GM19468 (cell line): ENCODE measurements around the gene ANGPTL7.

Experiments
- ATAC-seq: cut with Tn5 transposase; IDR thresholded peaks from one replicate; pipeline ENCODE4 v1.9.1; 2021; ENCODE audit warnings: mild to moderate bottlenecking, moderate library complexity, moderate number of reproducible peaks; ENCODE audit not compliant: unreplicated experiment; ENCODE audit errors: extremely low read depth

ANGPTL7 gene

DNA sequence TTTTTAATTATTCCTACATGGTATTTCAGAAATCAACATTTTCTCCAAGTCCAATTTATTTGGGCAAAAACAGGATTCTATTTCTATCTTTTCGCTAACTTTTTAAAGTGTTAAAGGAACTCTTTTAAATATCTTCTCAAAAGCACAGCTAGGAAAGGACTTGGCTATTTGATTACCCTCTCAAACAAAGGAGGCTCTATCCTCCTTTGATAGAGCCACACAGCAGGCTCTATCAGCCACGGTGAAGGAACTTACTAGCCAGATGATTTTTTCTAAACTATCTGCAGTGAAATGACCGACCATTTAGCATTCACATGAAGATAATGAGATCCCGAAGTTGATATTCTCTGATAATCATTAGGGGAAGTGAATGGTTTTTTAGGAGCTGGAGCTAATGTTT, 9.1 kb downstream of the ANGPTL7 start:
- no peak for ATAC-seq

- no peak for ATAC-seq
Measured at GRCh38 chr1:11198851-11199594, 9.9 kb downstream of the ANGPTL7 start.

DNA sequence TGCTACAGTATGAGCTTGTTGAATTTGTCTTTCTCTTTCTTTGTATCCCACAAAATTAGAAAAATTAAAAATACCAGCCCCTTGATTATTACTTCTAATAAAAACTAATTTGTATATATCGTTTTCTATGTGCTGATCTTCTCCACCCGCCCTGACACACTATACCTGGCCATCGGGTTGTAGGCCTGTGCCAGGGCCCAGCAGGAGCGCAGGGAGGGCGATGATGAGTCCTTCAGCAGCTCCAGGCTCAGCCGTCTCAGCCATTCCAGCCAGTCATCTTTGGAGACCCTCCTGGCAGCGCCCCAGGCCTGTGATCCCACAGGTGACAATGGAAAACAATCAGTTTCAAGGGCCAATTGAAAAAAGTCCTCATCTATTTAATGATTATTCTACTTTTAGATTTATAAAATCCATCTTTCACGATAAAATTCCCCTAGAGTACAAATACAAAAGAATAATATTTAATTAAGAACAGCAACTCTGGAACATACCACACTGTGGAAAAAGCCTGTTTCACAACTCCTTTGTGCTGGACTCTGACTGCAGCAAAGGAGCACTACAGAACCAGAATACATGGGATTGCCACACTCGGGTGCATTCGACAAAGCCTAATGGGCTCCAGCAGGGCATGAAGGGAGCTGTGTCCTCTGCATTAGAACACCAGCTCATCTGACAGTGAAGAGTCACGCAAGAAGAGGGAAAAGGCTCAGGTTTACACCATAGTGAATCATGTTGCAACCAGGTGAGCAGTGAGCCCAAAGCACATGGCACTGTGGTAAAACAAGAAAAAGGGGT, 15.4 kb downstream of the ANGPTL7 start:
- ATAC-seq = no peak

DNA sequence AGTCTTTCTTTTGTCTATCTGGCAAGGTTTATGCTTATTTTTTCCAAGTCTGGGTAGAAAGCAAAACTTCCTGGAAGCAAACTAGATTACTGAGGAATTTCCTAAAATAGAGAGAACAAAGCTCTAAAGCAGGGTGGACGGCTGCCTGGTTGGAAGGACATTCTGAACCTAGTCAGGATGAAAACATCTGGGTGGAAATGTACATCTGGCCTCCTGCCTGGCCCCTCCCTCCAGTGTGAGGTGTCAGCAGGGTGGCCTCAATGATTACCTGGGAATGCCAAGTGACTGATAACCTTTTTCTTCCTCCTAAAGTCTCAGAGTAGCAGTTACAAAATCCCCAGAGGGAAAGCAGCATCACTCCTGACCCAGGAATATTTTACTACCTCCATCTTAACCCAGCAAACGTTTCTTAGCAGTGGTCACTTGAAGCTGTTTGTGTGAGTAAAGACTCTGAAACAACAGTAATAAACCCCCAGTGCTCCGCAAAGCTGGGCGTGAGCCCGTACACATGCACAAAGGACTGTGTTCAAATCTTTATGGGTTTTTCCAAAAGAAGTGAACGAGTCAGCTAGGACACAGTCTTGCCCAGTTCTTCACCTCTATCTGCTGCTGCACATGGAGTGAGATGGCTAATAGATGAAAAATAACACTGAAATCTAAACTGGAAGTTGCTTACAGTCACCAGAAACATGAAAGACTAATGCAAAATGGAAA, 18.9 kb downstream of the ANGPTL7 start:
- ATAC-seq = no peak

DNA sequence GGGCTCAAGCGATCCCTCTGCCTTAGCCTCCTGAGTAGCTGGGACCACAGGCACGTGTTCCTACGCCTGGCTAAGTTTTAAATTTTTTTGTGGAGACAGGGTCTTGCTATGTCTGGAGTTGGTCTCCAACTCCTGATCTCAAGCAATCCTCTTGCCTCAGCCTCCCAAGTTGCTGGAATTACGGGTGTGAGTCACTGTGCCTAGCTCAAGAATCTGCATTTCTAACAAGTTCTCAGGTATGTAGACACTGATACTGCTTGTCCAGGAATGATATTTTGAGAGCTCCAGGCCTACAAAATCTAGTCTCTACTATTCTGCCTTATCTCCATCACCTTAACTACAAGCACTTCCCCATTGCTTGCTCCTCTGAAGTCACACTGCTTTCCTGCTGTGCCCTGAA, 22.3 kb downstream of the ANGPTL7 start:
- no peak for ATAC-seq

DNA sequence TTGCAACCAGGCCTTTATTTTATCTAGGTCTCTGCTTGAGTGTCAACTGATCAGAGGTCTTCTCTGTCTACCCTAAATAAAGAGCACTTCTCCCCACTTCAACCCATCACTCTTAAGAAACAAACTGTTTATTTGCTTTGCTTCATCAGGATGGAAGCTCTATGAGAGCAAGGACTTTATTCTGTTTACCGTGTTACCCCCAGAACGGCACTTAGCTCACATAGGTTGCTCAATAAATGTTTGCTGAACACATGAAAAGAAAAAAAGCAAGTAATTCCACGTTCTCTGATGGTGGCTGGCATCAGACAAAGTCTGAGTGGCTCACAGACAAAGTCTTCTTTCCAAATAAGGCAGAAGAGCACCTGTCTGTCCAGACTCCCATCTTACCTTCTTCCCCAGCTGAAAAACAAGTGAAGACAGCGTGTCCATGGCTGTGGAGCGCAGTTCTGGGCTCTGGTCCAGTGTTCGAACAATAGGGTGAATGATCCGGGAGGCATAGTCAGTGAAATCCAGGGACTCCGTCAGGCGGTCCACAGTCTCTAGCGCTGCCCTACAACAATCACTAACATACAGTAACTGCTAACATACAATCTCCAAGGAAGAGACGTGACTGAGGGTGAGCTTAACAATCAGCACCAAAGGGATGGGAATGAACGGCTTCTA, 22.9 kb downstream of the ANGPTL7 start:
- no peak for ATAC-seq

DNA sequence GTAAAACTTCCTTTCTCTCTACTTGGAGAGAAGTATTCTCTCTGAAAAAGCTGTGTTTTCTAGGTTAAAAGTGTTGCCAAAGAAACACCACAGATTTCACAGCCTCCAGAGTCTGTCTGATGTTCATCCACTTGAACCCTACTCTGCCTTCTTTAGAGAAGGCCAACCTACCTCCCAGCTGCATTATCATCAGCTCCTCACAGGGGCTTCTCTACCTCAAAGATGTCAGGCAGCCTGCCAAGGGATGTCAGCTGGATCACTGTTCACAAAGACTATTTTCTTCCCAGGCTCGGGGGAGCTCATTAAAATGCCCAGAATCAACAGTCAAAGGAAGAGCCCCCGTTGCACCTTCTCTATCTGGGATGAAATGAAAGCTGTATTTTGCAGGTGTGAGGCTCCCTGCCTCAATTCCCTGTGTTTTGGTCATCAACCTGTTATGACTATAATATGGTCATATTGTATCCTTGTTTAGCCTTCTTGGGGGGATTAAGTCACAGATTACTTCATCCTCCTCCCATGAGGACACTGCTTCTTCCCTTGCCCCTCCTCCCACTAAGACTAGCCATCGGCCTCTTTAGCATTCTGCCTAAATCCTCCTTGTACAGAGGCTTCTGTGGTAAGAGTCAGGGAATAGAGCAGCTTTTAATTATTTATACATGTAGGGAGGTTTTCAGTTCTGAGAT, 25.7 kb downstream of the ANGPTL7 start:
- ATAC-seq = no peak

GRCh38 chr1:11215381-11216005, 26.3 kb downstream of the ANGPTL7 start:
- ATAC-seq = no peak

GRCh38 chr1:11216074-11216473, 26.9 kb downstream of the ANGPTL7 start:
- ATAC-seq = no peak

- no peak for ATAC-seq
Measured at GRCh38 chr1:11227106-11228077, 38.2 kb downstream of the ANGPTL7 start.

GRCh38 chr1:11229203-11229602, 40.0 kb downstream of the ANGPTL7 start:
- no peak for ATAC-seq

- ATAC-seq = no peak
Measured at GRCh38 chr1:11233208-11233607, 44.1 kb downstream of the ANGPTL7 start.

DNA sequence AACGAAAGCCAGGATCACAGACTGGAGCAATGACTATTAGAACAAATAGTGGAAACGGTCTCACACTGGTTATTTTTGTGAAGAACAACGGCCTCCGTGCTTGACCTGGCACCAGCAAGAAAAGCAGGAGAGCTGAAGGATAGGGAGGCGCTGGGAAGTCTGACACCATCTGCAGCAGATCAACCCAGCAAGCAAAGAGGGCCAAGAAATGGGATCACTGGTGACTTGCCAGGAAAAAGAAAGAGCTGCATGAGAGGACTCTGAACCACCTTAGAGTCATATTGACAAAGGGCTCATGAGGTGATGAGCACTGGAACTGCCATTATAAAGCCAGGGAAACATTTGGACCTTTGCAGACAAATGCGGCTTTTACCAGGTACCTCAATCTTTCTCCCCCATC, 48.2 kb downstream of the ANGPTL7 start:
- ATAC-seq = no peak

DNA sequence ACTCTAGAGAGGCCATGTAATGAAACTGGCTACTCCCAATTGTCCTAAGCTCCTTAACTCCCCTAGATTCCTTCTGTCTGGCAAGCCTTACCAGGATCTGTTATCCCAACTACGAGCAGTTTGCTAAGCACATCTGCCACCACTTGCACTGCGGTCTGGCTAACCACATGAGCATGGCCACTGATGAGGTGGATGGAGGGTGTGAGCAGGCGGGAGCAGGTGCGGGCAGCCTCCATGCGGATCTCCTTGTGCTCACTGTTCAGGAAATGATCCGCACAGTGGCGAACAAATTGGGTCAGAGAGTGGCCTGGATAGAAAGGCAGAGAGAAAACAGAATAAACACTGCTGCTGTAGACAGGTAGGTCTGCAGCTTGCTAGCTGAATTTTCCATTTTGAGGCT, 49.2 kb downstream of the ANGPTL7 start:
- no peak for ATAC-seq

- ATAC-seq = no peak
Measured at GRCh38 chr1:11245248-11245647, 56.1 kb downstream of the ANGPTL7 start.
